SK-N-SH (cell line): ENCODE measurements around the gene PPP6R2. TPM values are rescaled to one million over a fixed set of nuclear protein-coding genes. Genes with fewer than 3 reads are reported as not detected.

Experiments used
- CTCF ChIA-PET: fragments of 300-600, 350-600 bp; formaldehyde crosslinking; extraction: SDS; loops from one replicate; lab custom pipeline; 2021; lab: Yijun Ruan, JAX
- POLR2A ChIA-PET: fragments of 350-600 bp; sonication (Branson Sonifier 250); formaldehyde crosslinking; extraction: SDS; loops from one replicate; lab custom pipeline; 2020; ENCODE audit warnings: antibody characterized with exemption, inconsistent platforms; lab: Yijun Ruan, JAX
- DNase-seq: peaks from one replicate; pipeline ENCODE4 v3.0.0; 2012
- H2AFZ ChIP-seq: fragments of 200-600 bp; sonication (generic); 2 replicates; pipeline ENCODE4 v1.8.1; 2016; ENCODE audit warnings: antibody characterized with exemption, mild to moderate bottlenecking, low read depth
- H3F3A ChIP-seq: fragments of 200-600 bp; sonication (generic); replicated peaks from 2 replicates; pipeline ENCODE3; 2016; ENCODE audit warnings: antibody characterized with exemption, mild to moderate bottlenecking; ENCODE audit not compliant: insufficient read depth
- H3K27ac ChIP-seq, 2 experiments: fragments of 200-500 bp in 1 of 2; fragments of 200-600 bp in 1 of 2; sonication (Bioruptor generic) in 1 of 2; sonication (generic), shearing (Covaris generic) in 1 of 2; 2 replicates each; pipeline versions ENCODE4 v1.5.1 to v1.6.1; 2014 to 2016; ENCODE audit warnings: low read depth in 2 of 2, inconsistent platforms in 1 of 2, low read length in 1 of 2, mild to moderate bottlenecking in 1 of 2, mixed read lengths in 1 of 2
- H3K27me3 ChIP-seq: fragments of 200-600 bp; sonication (generic), shearing (Covaris generic); 2 replicates; pipeline ENCODE4 v1.6.1; 2016; ENCODE audit warnings: mixed run types; ENCODE audit not compliant: insufficient read depth
- H3K36me3 ChIP-seq, 2 experiments: fragments of 200-500 bp in 1 of 2; fragments of 200-600 bp in 1 of 2; sonication (Bioruptor generic) in 1 of 2; sonication (generic) in 1 of 2; replicated peaks in 1 of 2; 2 replicates each; pipeline versions ENCODE3 to v1.5.1; 2014 to 2016; ENCODE audit warnings: low read length in 1 of 2, mild to moderate bottlenecking in 1 of 2; ENCODE audit not compliant: insufficient read depth in 2 of 2, control insufficient read depth in 1 of 2
- H3K4me1 ChIP-seq, 2 experiments: fragments of 200-500 bp in 1 of 2; fragments of 200-600 bp in 1 of 2; sonication (Bioruptor generic) in 1 of 2; sonication (generic), shearing (Covaris generic) in 1 of 2; 2 replicates each; pipeline versions ENCODE4 v1.5.1 to v1.6.1; 2014 to 2016; ENCODE audit warnings: low read depth in 1 of 2, low read length in 1 of 2, mixed run types in 1 of 2; ENCODE audit not compliant: insufficient read depth in 2 of 2, control insufficient read depth in 1 of 2
- H3K4me2 ChIP-seq: fragments of 200-600 bp; sonication (generic), shearing (Covaris generic); 2 replicates; pipeline ENCODE4 v1.6.1; 2017; ENCODE audit warnings: mixed run types
- H3K4me3 ChIP-seq, 2 experiments: fragments of 200-500 bp in 1 of 2; fragments of 200-600 bp in 1 of 2; sonication (Bioruptor generic) in 1 of 2; sonication (generic), shearing (Covaris generic) in 1 of 2; 2 replicates each; pipeline versions ENCODE4 v1.5.1 to v1.8.1; 2014 to 2016; ENCODE audit warnings: low read depth in 2 of 2, inconsistent platforms in 1 of 2, low read length in 1 of 2, mild to moderate bottlenecking in 1 of 2, mixed read lengths in 1 of 2, moderate library complexity in 1 of 2
- H3K79me2 ChIP-seq: fragments of 200-600 bp; sonication (generic); 2 replicates; pipeline ENCODE4 v1.8.1; 2017; ENCODE audit warnings: mild to moderate bottlenecking; ENCODE audit not compliant: insufficient read depth
- H3K9ac ChIP-seq: fragments of 200-600 bp; sonication (generic); 2 replicates; pipeline ENCODE4 v1.6.1; 2017; ENCODE audit warnings: mixed run types
- H3K9me2 ChIP-seq: fragments of 200-600 bp; sonication (generic); 2 replicates; pipeline ENCODE4 v1.6.1; 2017; ENCODE audit warnings: mixed run types
- H3K9me3 ChIP-seq: fragments of 200-600 bp; sonication (generic); 2 replicates; pipeline ENCODE4 v1.6.1; 2017; ENCODE audit warnings: mixed run types, mild to moderate bottlenecking, moderate library complexity
- H4K20me1 ChIP-seq: fragments of 200-600 bp; sonication (generic); 2 replicates; pipeline ENCODE4 v1.6.1; 2017; ENCODE audit warnings: mild to moderate bottlenecking, mixed run types; ENCODE audit not compliant: insufficient read depth
- CHD2 ChIP-seq: fragments of 150-350 bp; IDR thresholded peaks from 2 replicates; pipeline ENCODE4 v1.6.1; 2018; ENCODE audit warnings: low read length; ENCODE audit not compliant: partially characterized antibody
- EZH2phosphoT487 ChIP-seq: fragments of 200-600 bp; sonication (generic); IDR thresholded peaks from 2 replicates; pipeline ENCODE4 v1.6.1; 2017; ENCODE audit warnings: low read depth, mixed run types, mild to moderate bottlenecking, antibody characterized with exemption, moderate library complexity, borderline replicate concordance
- FOSL2 ChIP-seq: IDR thresholded peaks from 2 replicates; pipeline ENCODE4 v1.4.0; 2012; ENCODE audit warnings: low read depth, mild to moderate bottlenecking, moderate library complexity, borderline replicate concordance
- FOXJ3 ChIP-seq: sonication (generic); formaldehyde crosslinking; IDR thresholded peaks from 2 replicates; pipeline ENCODE4 v1.5.1; 2020; ENCODE audit warnings: mild to moderate bottlenecking, missing genetic modification reagents
- FOXM1 ChIP-seq: IDR thresholded peaks from 2 replicates; pipeline ENCODE4 v1.4.0; 2012; ENCODE audit warnings: low read depth, mild to moderate bottlenecking
- JUND ChIP-seq: IDR thresholded peaks from 2 replicates; pipeline ENCODE4 v1.4.0; 2012
- MAX ChIP-seq: IDR thresholded peaks from 2 replicates; pipeline ENCODE4 v1.4.0; 2012; ENCODE audit warnings: low read depth
- NRF1 ChIP-seq: IDR thresholded peaks from 2 replicates; pipeline ENCODE4 v1.6.1; 2012; ENCODE audit warnings: low read depth, mild to moderate bottlenecking, low read length
- POLR2AphosphoS5 ChIP-seq: IDR thresholded peaks from 2 replicates; pipeline ENCODE4 v1.6.1; 2012; ENCODE audit warnings: low read depth, low read length
- REST ChIP-seq: IDR thresholded peaks from 2 replicates; pipeline ENCODE4 v1.6.1; 2012; ENCODE audit warnings: mild to moderate bottlenecking, low read depth, low read length, moderate library complexity
- RFX5 ChIP-seq: IDR thresholded peaks from 2 replicates; pipeline ENCODE4 v1.6.1; 2012; ENCODE audit warnings: mild to moderate bottlenecking, improper control_type of control experiment, low read length
- RXRA ChIP-seq: IDR thresholded peaks from 2 replicates; pipeline ENCODE4 v1.4.0; 2012; ENCODE audit warnings: low read depth, mild to moderate bottlenecking, borderline replicate concordance
- SMC3 ChIP-seq: IDR thresholded peaks from 2 replicates; pipeline ENCODE4 v1.6.1; 2012; ENCODE audit warnings: low read depth, low read length, improper control_type of control experiment
- USF1 ChIP-seq: IDR thresholded peaks from 2 replicates; pipeline ENCODE4 v1.4.0; 2012; ENCODE audit warnings: low read depth, borderline replicate concordance
- WGBS: methylation state at CpG from one replicate; pipeline ENCODE4 v1.1.6; 2017; ENCODE audit warnings: low lambda C conversion rate; 5-methylcytosine and 5-hydroxymethylcytosine counted together
- polyA plus RNA-seq, 3 experiments: library from polyadenylated mRNA; depleted of rRNA; stranded (reverse); fragments of >200 nt; gene quantifications; 2 replicates each; pipeline ENCODE4 v1.2.3, GENCODE V29; 2012

PPP6R2 gene
- polyA plus RNA-seq, 1 of the 3 experiments (the other 2 are of a cell fraction) = 45.7 TPM

- 100% methylated on average over 4 of the region's 8 CpGs for WGBS
- no peaks in the 10 kb centered on the region for H3F3A ChIP-seq
- H3K4me1 ChIP-seq = peaks cover 0 to 2% of the 10 kb centered on the region in 2 experiments; a peak in 1 of 4 replicates
- no peak overlapping the region for H3K9ac ChIP-seq
- H3K36me3 ChIP-seq = no peaks in the 10 kb centered on the region
- no peak overlapping the region for H3K4me3 ChIP-seq
- H3K79me2 ChIP-seq = no peaks in the 10 kb centered on the region
- POLR2A ChIA-PET = no interaction called here
- no peak overlapping the region for H3K4me2 ChIP-seq
- H2AFZ ChIP-seq = no peak overlapping the region
- H3K27ac ChIP-seq = no peak overlapping the region
- H3K27me3 ChIP-seq = peaks cover 10% of the 10 kb centered on the region; the same call in 1 of the 2 replicates
- no peaks in the 10 kb centered on the region for H3K9me3 ChIP-seq
- DNase-seq = no peak
- no peaks in the 10 kb centered on the region for H3K9me2 ChIP-seq
- TF ChIP-seq FOXJ3 (CRISPR knock-in tag) (no peak), NRF1 (no peak), EZH2phosphoT487 (no peak), FOXM1 (no peak), RXRA (no peak), FOSL2 (no peak), REST (no peak), USF1 (no peak), RFX5 (no peak), SMC3 (no peak), POLR2AphosphoS5 (no peak), JUND (no peak), MAX (no peak), CHD2 (no peak)
- CTCF ChIA-PET = interaction anchor here (3.2 kb wide), 1 partner anchor 14 kb away, joined by 12 read pairs; no protein-coding TSS in a partner anchor
- H4K20me1 ChIP-seq = no peaks in the 10 kb centered on the region
These were observed 140.4 kb downstream of the PPP6R2 start for GRCh38 chr22:50483556-50483955.
